Chondrocyte (in vitro differentiated cells): Measurements from ENCODE around the gene SPART. TPM values are rescaled to one million over a fixed set of nuclear protein-coding genes. Genes with fewer than 3 reads are reported as not detected.

Experiments used
- DNase-seq: peaks from one replicate; pipeline ENCODE4 v3.0.0; 2021; ENCODE audit warnings: mixed read lengths, low spot score
- H3K27ac Mint-ChIP-seq: one replicate; pipeline ENCODE4 v1.8.0; 2021; ENCODE audit warnings: mild to moderate bottlenecking, moderate library complexity, mixed read lengths; ENCODE audit not compliant: unreplicated experiment
- H3K27me3 Mint-ChIP-seq: 2 replicates; pipeline ENCODE4 v1.8.0; 2021; ENCODE audit warnings: low read depth, mixed read lengths
- H3K36me3 Mint-ChIP-seq: 2 replicates; pipeline ENCODE4 v1.8.0; 2021; ENCODE audit warnings: low read depth, mixed read lengths
- H3K4me1 Mint-ChIP-seq: 2 replicates; pipeline ENCODE4 v1.8.0; 2021; ENCODE audit warnings: low read depth, mild to moderate bottlenecking, mixed read lengths
- H3K4me3 Mint-ChIP-seq: one replicate; pipeline ENCODE4 v1.8.0; 2021; ENCODE audit warnings: mild to moderate bottlenecking, moderate library complexity, mixed read lengths; ENCODE audit not compliant: unreplicated experiment
- H3K9me3 Mint-ChIP-seq: 2 replicates; pipeline ENCODE4 v1.8.0; 2021; ENCODE audit warnings: low read depth, mixed read lengths
- CTCF ChIP-seq: fragments of 200-600 bp; sonication (generic); IDR thresholded peaks from 2 replicates; pipeline ENCODE4 v1.5.0; 2021; ENCODE audit warnings: antibody characterized with exemption, mild to moderate bottlenecking, moderate library complexity
- total RNA-seq: library from RNA; stranded (reverse); gene quantifications from 3 replicates; pipeline ENCODE4 v1.2.1, GENCODE V29; 2021

The SPART gene
- total RNA-seq, 1 donor from 2014 or later: 93.6 TPM

GRCh38 chr13:36366031-36366430 is 19.8 kb upstream of the SPART start:
- no peak overlapping the region for H3K4me3 Mint-ChIP-seq
- no peak overlapping the region for H3K27ac Mint-ChIP-seq
- no peaks in the 10 kb centered on the region for H3K27me3 Mint-ChIP-seq
- no peak for TF ChIP-seq CTCF
- DNase-seq: no peak
- peaks cover 9% of the 10 kb centered on the region for H3K36me3 Mint-ChIP-seq
- peaks cover 48% of the 10 kb centered on the region for H3K4me1 Mint-ChIP-seq
- no peaks in the 10 kb centered on the region for H3K9me3 Mint-ChIP-seq

GRCh38 chr13:36363366-36363863 is 17.2 kb upstream of the SPART start:
- peaks cover 48% of the 10 kb centered on the region for H3K4me1 Mint-ChIP-seq
- H3K36me3 Mint-ChIP-seq: peaks cover 9% of the 10 kb centered on the region
- peak overlapping the region; percentile 92 for H3K27ac Mint-ChIP-seq
- H3K9me3 Mint-ChIP-seq: no peaks in the 10 kb centered on the region
- H3K4me3 Mint-ChIP-seq: peak overlapping the region; percentile 28
- no peaks in the 10 kb centered on the region for H3K27me3 Mint-ChIP-seq
- no peak for TF ChIP-seq CTCF
- no peak for DNase-seq

GRCh38 chr13:36362914-36363313 is 16.7 kb upstream of the SPART start:
- DNase-seq: no peak
- H3K9me3 Mint-ChIP-seq: no peaks in the 10 kb centered on the region
- H3K4me1 Mint-ChIP-seq: peaks cover 53% of the 10 kb centered on the region
- H3K27me3 Mint-ChIP-seq: no peaks in the 10 kb centered on the region
- peak overlapping the region; percentile 92 for H3K27ac Mint-ChIP-seq
- TF ChIP-seq CTCF: no peak
- peaks cover 9% of the 10 kb centered on the region for H3K36me3 Mint-ChIP-seq
- H3K4me3 Mint-ChIP-seq: peak overlapping the region; percentile 20

GRCh38 chr13:36362251-36362650 is 16.1 kb upstream of the SPART start:
- peaks cover 9% of the 10 kb centered on the region for H3K36me3 Mint-ChIP-seq
- TF ChIP-seq CTCF: no peak
- no peaks in the 10 kb centered on the region for H3K27me3 Mint-ChIP-seq
- no peaks in the 10 kb centered on the region for H3K9me3 Mint-ChIP-seq
- peaks cover 59% of the 10 kb centered on the region for H3K4me1 Mint-ChIP-seq
- peak overlapping the region; percentile 92 for H3K27ac Mint-ChIP-seq
- no peak for DNase-seq
- peak overlapping the region; percentile 20 for H3K4me3 Mint-ChIP-seq

GRCh38 chr13:36360903-36361302 is 14.7 kb upstream of the SPART start:
- H3K27me3 Mint-ChIP-seq: no peaks in the 10 kb centered on the region
- no peaks in the 10 kb centered on the region for H3K9me3 Mint-ChIP-seq
- no peak overlapping the region for H3K4me3 Mint-ChIP-seq
- peaks cover 70% of the 10 kb centered on the region for H3K4me1 Mint-ChIP-seq
- H3K27ac Mint-ChIP-seq: peak overlapping the region; percentile 69
- H3K36me3 Mint-ChIP-seq: peaks cover under 1% of the 10 kb centered on the region
- TF ChIP-seq CTCF: no peak
- no peak for DNase-seq
